ENCODE measurements around the gene M1AP. TPM values are rescaled to one million over a fixed set of nuclear protein-coding genes. Genes with fewer than 3 reads are reported as not detected.

The M1AP gene
- total and polyA plus RNA-seq, 2 of the 4 experiments (the other 2 are of a cell fraction): 0.03 TPM; not detected in 1

GRCh38 chr2:74572178-74572925 lies 75.8 kb downstream of the M1AP start:
- Histone ChIP-seq H2BK20ac (ENCODE audit: low read depth, low read length) (peak overlapping the region; percentile 56; the same call in 1 of the 2 replicates), H3K23ac (ENCODE audit: low read depth, low read length) (no peak overlapping the region), H2BK15ac (ENCODE audit: low read depth, low read length) (peak overlapping the region; percentile 23; the same call in 1 of the 3 replicates), H4K91ac (ENCODE audit: insufficient read depth, low read depth, low read length) (peak overlapping the region; percentile 44; the same call in 1 of the 2 replicates), H3K14ac (replicated peaks; ENCODE audit: low read depth, low read length) (no peak overlapping the region; the same call in 1 of the 2 replicates), H3K9ac (ENCODE audit: low read depth, low read length) (no peak overlapping the region), H3K4me2 (ENCODE audit: low read depth, low read length) (no peak overlapping the region), H3K56ac (ENCODE audit: extremely low read depth, insufficient read depth, low read length) (no peak overlapping the region), H3K18ac (ENCODE audit: low read depth, low read length) (no peak overlapping the region), H3K9me3 (ENCODE audit: control insufficient read depth, insufficient read depth, low read length) (no peaks in the 10 kb centered on the region), H3K79me1 (ENCODE audit: low read depth in 1 of 2, low read length in 2 of 2) (no peaks in the 10 kb centered on the region), H3K27me3 (ENCODE audit: control insufficient read depth, insufficient read depth, low read length) (no peaks in the 10 kb centered on the region), H2AK9ac (replicated peaks; ENCODE audit: low read depth, low read length, poor library complexity) (no peak overlapping the region), H2AK5ac (ENCODE audit: low read depth, low read length) (0 out of 2 replicates have a peak overlapping the region, but pooled peaks have one; percentile 54), H3K27ac (ENCODE audit: insufficient read depth, low read length) (no peak overlapping the region), H4K5ac (ENCODE audit: low read depth, low read length) (peak overlapping the region; percentile 19; the same call in 1 of the 2 replicates), H3K4ac (ENCODE audit: low read depth, low read length) (peak overlapping the region; percentile 26; the same call in 1 of the 2 replicates), H4K20me1 (ENCODE audit: insufficient read depth, low read length) (no peaks in the 10 kb centered on the region), H2BK5ac (ENCODE audit: low read depth, low read length, poor library complexity, severe bottlenecking) (peak overlapping the region; percentile 13), H3K4me1 (ENCODE audit: control insufficient read depth, insufficient read depth, low read length) (peaks cover 19% of the 10 kb centered on the region), H3K4me3 (ENCODE audit: insufficient read depth, low read depth, low read length) (no peak overlapping the region), H2AFZ (replicated peaks; ENCODE audit: low read length, poor library complexity) (no peak overlapping the region), H3K9me1 (ENCODE audit: insufficient read depth, low read length) (peaks cover 21% of the 10 kb centered on the region), H2BK120ac (ENCODE audit: low read depth, low read length) (peak overlapping the region; percentile 52; the same call in 1 of the 2 replicates), H3K36me3 (ENCODE audit: control insufficient read depth, insufficient read depth, low read length) (no peaks in the 10 kb centered on the region), H4K8ac (ENCODE audit: low read depth in 2 of 2, low read length in 2 of 2) (peak overlapping the region in 1 of 2 experiments; percentile 26; a peak in 1 of 4 replicates)
- ChIA-PET POLR2A (ENCODE audit: unreplicated experiment) (no interaction called here), CTCF (no interaction called here)
- DNase-seq (no peak), ATAC-seq (ENCODE audit: low read depth) (no peak)
- in situ Hi-C loops (cut with MboI; ENCODE audit: low sequenced_read_pairs): no loop called here
- TF ChIP-seq RAD21 (IDR thresholded peaks at IDR 0.05; ENCODE audit: low read length) (no peak), CEBPB (IDR thresholded peaks at IDR 0.05; ENCODE audit: low read depth, low read length) (no peak), MAZ (IDR thresholded peaks at IDR 0.05; ENCODE audit: borderline replicate concordance, low read depth, low read length) (no peak)
- intact Hi-C loops (cut with micrococcal nuclease): no loop called here
- no TSS peak for BruUV-seq (replicated peaks)
- dilution Hi-C loops (cut with HindIII; ENCODE audit: low sequenced_read_pairs, unreplicated experiment): no loop called here
- no CpG with 5 or more reads among the region's 3 CpGs for WGBS, 2 experiments (ENCODE audit: extremely low coverage in 2 of 2, insufficient read length in 1 of 2)
